ENCODE measurements around the gene ANKRD12. TPM values are rescaled to one million over a fixed set of nuclear protein-coding genes. Genes with fewer than 3 reads are reported as not detected.

Gene ANKRD12
- polyA plus RNA-seq, 1 experiment = 10.4 TPM

DNA sequence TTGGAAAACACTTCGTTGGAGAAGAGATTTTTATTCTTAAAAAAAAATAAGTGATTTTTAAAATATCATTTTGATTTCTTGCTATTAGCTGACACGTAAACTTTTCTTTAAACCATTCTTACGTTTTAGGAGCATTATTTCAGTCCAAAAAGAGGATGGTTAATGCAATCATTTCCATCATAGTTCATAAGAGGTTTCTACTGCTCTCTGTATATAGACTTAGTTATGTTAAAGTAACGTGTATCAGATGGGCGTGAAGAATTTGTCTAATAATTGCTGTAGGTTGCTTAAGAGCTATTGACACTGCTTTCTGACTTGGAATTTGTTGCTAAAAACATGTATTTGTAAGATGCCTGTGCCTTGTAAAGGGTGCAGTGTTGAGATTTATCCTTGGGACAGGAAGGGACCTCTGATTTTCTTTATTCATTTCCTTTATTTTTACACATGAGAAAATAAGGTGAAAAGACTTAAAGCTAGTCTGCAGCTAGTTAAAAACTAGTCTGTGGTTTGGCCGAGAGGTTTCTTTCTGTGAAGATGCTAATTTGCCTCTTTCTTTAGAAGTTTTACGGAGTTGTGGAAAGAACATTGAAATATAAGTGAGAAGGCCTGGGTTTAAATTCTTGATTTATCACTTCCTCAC is 2.9 kb downstream of the ANKRD12 start:
- POLR2A ChIA-PET = interaction anchor here (0.7 kb wide), 1 partner anchor 46 kb away, joined by 7 read pairs; no protein-coding TSS in a partner anchor

DNA sequence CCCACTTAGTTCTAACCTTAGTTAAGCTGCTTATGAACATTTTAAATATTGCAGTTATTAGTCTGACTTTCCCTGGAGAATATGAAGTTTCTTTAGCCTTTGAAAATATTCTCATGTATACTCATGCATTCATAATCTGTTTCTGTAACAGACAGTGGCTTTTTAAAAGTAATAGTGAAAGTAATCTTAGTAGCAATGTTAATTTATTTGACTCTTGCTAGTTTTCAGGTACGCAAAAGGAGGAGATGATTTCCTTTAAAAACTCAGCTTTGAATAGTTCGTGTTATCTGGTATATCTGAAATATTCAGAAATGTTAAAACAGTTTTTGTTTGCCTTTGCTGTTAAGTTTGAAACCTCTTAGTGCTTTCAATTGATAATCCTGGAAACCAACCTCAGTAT is 3.8 kb downstream of the ANKRD12 start:
- Histone ChIP-seq H3K4me3 (ENCODE audit: low read depth, low read length) (no peak overlapping the region), H3K27ac (ENCODE audit: low read depth, low read length) (no peak overlapping the region), H3K9me3 (ENCODE audit: control insufficient read depth, insufficient read depth, low read length) (no peaks in the 10 kb centered on the region), H3K27me3 (ENCODE audit: control insufficient read depth, insufficient read depth, low read length) (no peaks in the 10 kb centered on the region)
- no peak for DNase-seq (ENCODE audit: low read depth, low spot score)
- TF ChIP-seq, protein P1, sequence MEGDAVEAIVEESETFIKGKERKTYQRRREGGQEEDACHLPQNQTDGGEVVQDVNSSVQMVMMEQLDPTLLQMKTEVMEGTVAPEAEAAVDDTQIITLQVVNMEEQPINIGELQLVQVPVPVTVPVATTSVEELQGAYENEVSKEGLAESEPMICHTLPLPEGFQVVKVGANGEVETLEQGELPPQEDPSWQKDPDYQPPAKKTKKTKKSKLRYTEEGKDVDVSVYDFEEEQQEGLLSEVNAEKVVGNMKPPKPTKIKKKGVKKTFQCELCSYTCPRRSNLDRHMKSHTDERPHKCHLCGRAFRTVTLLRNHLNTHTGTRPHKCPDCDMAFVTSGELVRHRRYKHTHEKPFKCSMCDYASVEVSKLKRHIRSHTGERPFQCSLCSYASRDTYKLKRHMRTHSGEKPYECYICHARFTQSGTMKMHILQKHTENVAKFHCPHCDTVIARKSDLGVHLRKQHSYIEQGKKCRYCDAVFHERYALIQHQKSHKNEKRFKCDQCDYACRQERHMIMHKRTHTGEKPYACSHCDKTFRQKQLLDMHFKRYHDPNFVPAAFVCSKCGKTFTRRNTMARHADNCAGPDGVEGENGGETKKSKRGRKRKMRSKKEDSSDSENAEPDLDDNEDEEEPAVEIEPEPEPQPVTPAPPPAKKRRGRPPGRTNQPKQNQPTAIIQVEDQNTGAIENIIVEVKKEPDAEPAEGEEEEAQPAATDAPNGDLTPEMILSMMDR (IDR thresholded peaks at IDR 0.05; ENCODE audit: low read depth, low read length) = no peak
- CTCF ChIA-PET = interaction anchor here (1.0 kb wide), 1 partner anchor 67 kb away, joined by 3 read pairs; no protein-coding TSS in a partner anchor
- POLR2A ChIA-PET = interaction anchor here (0.6 to 0.7 kb wide), 2 partner anchors 46 to 340 kb away, joined by 5 to 7 read pairs; no protein-coding TSS in a partner anchor

More for the DNA sequence above, 2.9 kb downstream of the ANKRD12 start:
- no peak overlapping the region for H3K4me3 ChIP-seq (ENCODE audit: low read depth, low read length)
- no peaks in the 10 kb centered on the region for H3K9me3 ChIP-seq (ENCODE audit: control insufficient read depth, insufficient read depth, low read length)
- DNase-seq (ENCODE audit: low read depth, low spot score) = no peak
- no peaks in the 10 kb centered on the region for H3K27me3 ChIP-seq (ENCODE audit: control insufficient read depth, insufficient read depth, low read length)
- no peak overlapping the region for H3K27ac ChIP-seq (ENCODE audit: low read depth, low read length)
- TF ChIP-seq, protein P1 (IDR thresholded peaks at IDR 0.05; ENCODE audit: low read depth, low read length) = no peak
- CTCF ChIA-PET = no interaction called here

DNA sequence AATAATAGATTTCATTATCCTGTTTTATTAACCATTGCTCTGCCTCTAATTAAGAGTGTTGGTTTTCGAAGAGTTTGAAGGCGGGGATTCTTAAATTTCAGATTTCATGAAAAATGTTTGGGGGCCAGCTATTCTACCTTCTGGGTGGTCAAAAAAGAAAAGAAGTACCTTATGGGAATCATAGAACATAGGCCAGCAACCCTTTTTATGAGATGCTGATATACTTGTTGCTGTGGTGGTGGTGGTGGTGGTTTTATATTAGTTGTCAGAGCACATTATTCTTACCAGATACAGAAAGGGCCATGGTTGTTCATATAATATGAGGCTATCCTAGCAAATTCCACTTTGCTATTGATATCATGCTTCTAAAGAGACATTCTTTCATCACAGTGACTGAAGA is 4.4 kb downstream of the ANKRD12 start:
- CTCF ChIA-PET = interaction anchor here (1.0 kb wide), 1 partner anchor 67 kb away, joined by 3 read pairs; no protein-coding TSS in a partner anchor
- POLR2A ChIA-PET = interaction anchor here (0.6 kb wide), 1 partner anchor 341 kb away, joined by 5 read pairs; no protein-coding TSS in a partner anchor

DNA sequence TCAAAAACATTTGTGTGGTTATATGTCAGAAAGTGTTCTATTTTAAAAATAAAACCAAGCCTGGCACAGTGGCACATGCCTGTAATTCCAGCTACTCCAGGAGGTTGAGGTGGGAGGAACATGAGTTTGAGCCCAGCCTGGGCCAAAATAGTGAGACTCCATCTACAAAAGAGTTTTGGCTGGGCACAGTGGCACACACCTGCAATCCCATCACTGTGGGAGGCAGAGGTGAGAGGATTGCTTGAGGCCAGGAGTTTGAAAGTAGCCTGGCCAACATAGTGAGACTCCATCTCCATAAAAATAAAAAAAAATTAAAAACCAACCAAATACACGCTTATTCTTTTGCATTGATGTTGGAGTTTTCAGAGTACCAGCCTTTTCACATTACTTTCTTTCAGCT is 9.6 kb downstream of the ANKRD12 start:
- Histone ChIP-seq H3K27ac (ENCODE audit: low read depth, low read length) (no peak overlapping the region), H3K4me3 (ENCODE audit: low read depth, low read length) (no peak overlapping the region), H3K9me3 (ENCODE audit: control insufficient read depth, insufficient read depth, low read length) (no peaks in the 10 kb centered on the region), H3K27me3 (ENCODE audit: control insufficient read depth, insufficient read depth, low read length) (no peaks in the 10 kb centered on the region)
- CTCF ChIA-PET = no interaction called here
- POLR2A ChIA-PET = interaction anchor here (0.6 kb wide), 1 partner anchor 38 kb away, joined by 5 read pairs; no protein-coding TSS in a partner anchor
- no peak for DNase-seq (ENCODE audit: low read depth, low spot score)
- TF ChIP-seq, protein P1 (IDR thresholded peaks at IDR 0.05; ENCODE audit: low read depth, low read length) = no peak

More for the DNA sequence above, 4.4 kb downstream of the ANKRD12 start:
- Histone ChIP-seq H3K4me3 (ENCODE audit: low read depth, low read length) (no peak overlapping the region), H3K9me3 (ENCODE audit: control insufficient read depth, insufficient read depth, low read length) (no peaks in the 10 kb centered on the region), H3K27ac (ENCODE audit: low read depth, low read length) (no peak overlapping the region), H3K27me3 (ENCODE audit: control insufficient read depth, insufficient read depth, low read length) (no peaks in the 10 kb centered on the region)
- DNase-seq (ENCODE audit: low read depth, low spot score) = no peak
- TF ChIP-seq, protein P1 (IDR thresholded peaks at IDR 0.05; ENCODE audit: low read depth, low read length) = no peak
